Posterior vena cava (tissue), 2 donors: Measurements from ENCODE around the gene GDF15. TPM values are rescaled to one million over a fixed set of nuclear protein-coding genes. Genes with fewer than 3 reads are reported as not detected.

Experiments
- DNase-seq: peaks from one replicate; pipeline ENCODE4 v3.0.0-alpha.2; 2020; ENCODE audit warnings: low spot score
- intact Hi-C, 2 donors: fragments of 100-400 bp; cut with DNase I; formaldehyde crosslinking; loops; one replicate each; pipeline versions ENCODE4 v1.14.1 to v1.14.2; 2022 to 2023
- total RNA-seq, 2 donors: library from RNA; stranded (reverse); fragmentation: NEBNext Ultra II Directional; extraction: Animal tissue kit (Norgen Biotek cat#: 25700); gene quantifications; one replicate each; pipeline ENCODE4 v1.2.1, GENCODE V29; 2021
- donor health status: DM: yes; HTN: yes; CAD: no.
- donor health status: DM: yes; HTN: yes; CAD: no.

GDF15 gene
- total RNA-seq, 2 donors from 2014 or later, result 3.1 to 4.5 TPM

DNA sequence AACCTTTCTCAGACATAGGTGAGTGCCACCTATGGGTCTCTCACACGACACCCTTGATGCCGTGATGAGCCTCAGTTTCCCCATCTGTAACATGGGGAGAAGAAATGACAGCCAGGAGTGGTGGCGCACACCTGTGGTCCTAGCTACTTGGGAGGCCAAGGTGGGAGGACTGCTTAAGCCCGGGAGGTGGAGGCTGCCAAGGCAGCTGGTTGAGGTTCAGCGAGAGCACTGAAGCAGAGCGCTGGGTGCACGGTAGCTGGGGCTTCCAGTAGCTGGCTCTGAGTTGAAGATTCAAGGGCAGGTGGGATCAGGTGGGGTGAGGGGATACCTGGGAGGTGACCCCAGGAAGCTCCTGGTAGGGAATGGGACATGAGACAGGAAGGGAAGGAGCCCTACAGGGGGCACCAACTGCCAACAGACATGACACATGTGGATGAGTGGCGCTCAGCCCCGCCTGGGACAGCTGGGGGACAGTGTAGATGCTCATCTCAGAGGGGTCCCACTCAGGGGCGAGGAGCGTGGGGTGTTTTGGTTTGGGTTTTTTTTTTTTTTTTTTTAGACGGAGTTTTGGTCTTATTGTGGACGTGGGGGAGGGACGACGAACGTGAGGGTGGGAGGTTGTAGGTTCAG, 26.8 kb downstream of the GDF15 start:
- intact Hi-C loops, result loop anchor here (5.0 to 10.0 kb wide), 3 partner anchors 65 to 948 kb away; partner anchors contain the start of genes IQCN (in 1 of the 2) and NXNL1 (in 1 of the 2)
- DNase-seq, result no peak

DNA sequence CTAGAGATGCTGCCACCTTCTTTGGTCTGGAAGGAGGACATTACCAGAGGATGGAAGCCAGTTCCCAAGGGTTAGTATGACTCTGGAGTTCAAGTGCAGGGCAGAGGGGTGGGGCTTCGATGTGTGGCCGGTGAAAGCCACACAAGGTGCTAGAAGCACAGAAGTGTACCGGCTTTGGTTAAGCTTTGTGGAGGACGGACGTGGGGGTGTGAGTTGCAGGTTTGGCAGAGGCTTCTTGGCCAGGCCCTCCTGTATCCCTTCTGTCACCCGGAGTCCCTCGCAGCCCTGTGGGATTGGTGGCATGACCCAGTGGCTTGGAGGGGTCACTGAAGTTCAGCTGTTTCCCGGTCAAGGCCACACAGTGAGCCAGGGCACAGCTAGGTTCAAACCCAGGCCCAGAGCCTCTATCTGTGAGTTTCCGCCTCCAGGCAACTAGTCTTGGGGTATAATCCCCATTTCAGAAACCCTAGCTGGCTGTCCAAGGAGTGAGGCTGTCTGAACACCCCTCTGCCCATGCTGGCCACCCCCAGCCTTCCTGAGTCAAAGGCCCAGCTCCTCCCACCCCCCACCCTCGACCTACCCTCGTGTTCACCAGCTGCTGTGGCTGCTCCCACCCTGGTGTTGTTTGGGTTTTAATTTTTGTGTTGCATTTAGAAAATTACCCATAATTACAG, 28.7 kb downstream of the GDF15 start:
- DNase-seq, result no peak
- intact Hi-C loops, result loop anchor here (5.0 to 10.0 kb wide), 3 partner anchors 67 to 950 kb away; partner anchors contain the start of genes IQCN (in 1 of the 2) and NXNL1 (in 1 of the 2)

DNA sequence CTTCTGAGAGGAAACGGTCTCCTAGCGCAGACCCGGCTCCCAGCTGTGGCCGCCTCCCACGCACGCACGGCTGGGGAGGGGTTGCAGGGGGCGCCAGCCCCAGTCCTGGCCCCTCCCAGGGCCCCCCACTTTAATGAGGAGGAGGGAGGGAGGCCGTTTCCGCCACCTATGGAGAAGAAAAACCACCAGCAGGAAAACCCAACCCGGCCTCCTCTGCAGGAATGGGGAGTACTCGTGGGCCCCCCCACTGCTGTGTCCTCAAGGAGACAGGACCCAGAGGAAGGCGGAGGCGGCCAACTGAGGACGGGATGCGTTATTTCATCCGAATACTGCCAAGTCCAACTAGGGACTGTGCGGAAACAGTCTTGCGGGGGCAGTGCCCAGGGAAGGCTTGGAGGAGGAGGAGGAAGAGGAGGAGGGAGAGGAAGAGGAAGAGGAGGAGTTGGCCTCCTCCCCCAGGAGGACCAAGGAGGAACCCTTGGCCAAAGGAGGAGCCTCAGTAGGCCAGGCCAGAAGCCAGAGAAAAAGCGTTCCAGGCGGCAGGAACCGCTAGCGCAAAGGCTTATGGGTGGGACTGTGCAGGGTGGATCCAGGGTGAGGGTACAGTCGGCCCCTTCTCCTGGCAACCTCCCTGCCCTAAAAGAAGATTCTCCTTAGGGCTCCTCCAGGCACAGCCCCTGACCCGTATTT, 29.4 kb downstream of the GDF15 start:
- DNase-seq, result peak; percentile 94
- intact Hi-C loops, result loop anchor here in 1 of 2 donors (10.0 kb wide), 2 partner anchors 141 to 951 kb away; partner anchors contain the start of genes IQCN and NXNL1

DNA sequence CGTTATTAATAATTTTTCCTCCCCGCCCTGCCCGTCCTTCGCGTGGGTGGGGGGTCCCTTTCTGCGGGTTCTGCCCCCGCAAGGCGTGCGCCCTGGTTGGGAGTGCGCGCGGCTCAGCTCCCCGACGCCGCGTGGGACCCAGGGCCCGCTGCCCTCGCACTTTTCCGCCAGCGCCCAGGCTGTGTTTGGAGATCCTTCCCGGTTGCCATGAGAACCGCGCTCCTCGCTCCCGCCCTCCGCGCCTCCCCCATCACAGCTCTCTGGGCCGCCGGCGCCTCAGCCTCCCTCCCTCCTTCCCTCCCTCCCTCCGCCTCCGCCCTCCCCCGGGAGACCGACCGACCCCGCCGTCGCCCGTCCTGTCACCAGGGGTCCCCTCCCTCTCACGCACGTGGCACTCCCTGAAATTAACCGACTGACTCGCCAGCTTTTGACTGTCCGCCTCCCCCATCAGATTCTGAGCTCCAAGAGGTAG, 30.9 kb downstream of the GDF15 start:
- intact Hi-C loops, result loop anchor here in 1 of 2 donors (10.0 kb wide), 2 partner anchors 142 to 952 kb away; partner anchors contain the start of genes IQCN and NXNL1
- DNase-seq, result peak; percentile 98

DNA sequence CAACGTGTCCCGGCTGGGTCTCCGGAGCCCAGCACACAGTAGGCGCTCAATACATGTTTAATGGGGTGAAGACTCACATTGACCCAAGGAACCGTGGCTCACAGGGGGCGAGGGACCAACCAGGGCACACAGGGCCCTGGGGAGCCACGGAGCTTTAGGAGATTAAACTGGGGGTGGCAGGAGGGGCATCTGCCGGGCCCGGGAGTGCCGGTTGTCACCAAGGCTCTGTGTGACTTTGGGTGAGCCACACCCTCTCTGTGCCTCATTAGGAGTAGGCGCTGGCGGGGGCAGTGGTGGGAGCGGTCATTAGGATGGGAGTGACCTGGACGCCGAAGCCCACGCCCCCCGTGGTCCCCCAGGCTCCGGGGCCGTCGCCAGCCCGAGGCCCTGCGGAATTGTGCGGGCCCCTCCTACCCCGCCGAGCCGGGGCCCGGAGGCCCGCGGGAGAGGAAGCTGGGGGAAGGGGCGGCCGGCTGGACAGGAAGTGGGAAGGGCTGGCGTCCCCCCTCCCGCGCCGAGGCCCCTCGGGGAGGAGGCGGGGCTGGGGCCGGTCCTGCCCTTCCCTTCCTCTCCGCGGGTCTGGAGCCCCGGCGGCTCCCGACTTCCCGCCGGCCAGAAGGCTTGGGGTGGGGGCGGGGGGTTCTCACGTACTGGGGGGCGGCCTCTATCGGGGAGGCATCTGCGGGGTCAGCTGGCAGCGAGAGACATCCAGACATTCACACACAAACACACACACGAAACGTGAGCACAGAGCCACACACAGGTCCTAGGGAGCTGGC, 31.5 kb downstream of the GDF15 start:
- peak; percentile 95 for DNase-seq
- intact Hi-C loops, result loop anchor here in 1 of 2 donors (10.0 kb wide), 2 partner anchors 143 to 953 kb away; partner anchors contain the start of genes IQCN and NXNL1

DNA sequence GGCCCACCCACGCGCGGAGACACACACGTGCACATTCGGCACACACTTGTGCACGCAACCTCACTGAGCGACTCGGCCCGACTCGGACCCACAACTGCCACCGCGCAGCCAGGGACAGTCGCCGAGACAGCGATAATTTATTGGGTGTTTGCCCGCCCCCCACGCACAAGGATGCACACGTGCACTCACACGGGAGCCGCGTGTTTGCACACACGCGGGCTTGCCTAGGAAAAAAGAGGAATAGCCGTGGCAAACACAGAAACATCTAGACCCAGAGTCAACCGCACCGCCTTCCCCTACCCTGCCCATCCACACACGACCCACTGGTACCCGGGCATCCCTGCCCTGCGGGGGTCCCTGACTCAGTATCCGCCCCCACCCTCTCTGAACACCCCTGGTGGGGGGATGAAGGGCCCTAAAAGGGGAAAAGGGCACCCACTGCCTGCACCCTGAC, 32.1 kb downstream of the GDF15 start:
- intact Hi-C loops, result loop anchor here in 1 of 2 donors (10.0 kb wide), 2 partner anchors 143 to 953 kb away; partner anchors contain the start of genes IQCN and NXNL1
- DNase-seq, result no peak

DNA sequence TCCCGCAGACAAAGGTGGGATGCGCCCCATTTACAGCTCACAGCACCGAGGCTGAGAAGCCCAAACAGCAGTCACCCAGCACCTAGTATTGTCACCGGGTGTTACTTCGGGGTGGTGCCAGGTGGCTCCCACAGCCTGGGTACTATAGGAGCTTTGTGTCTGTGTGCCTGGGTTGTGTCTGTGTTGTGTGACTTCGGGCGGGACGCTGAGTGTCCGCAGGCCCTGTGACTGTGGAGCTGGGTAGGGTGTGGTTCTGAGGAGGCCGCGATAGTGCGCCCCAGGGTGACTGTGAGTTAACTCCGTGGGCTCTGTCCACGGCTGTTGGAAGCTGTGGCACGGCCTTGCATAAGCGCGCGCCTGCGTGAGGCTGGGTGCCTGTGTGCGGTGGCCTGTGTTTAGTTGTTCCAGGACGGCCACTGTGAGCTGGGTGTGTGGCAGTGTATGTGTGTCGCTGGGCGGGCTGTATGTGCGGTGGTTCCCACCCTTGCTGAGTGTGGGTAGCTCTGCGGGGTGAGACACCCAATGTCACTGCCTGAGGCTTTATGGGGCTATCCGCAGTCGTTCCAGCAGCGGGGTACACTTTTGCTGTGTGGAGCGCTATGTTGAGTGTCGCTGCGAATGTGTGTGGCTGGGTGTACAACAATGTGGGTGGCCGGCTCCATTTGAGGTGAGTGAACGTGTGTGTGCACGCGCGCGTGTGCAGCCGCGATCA, 32.7 kb downstream of the GDF15 start:
- peak; percentile 87 for DNase-seq
- intact Hi-C loops, result loop anchor here in 1 of 2 donors (10.0 kb wide), 2 partner anchors 144 to 954 kb away; partner anchors contain the start of genes IQCN and NXNL1

DNA sequence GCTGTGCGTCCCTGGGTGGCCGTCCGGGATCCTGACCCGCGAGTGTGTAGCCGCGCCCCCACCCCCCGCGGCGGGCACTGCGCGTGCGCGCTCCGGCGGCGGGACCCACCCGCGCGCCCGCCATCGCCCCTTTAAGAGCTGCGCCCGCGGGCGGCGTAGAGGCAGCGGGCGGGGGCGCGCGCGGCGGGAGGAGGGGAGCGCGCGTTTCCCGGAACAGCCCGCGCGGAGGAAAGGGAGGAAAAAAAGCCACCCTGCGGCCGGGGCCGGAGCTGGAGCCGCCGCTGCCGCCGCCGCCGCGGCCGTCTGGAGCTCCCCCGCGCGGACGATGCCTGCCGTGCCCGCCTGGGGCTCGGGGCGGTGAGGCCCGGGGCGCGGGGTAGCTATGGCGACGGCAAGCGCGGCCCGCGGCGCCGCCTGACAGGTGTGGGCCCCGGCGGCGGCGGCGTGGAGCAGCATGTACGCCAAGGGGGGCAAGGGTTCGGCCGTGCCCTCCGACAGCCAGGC, 33.3 kb downstream of the GDF15 start, which contains the start of gene SSBP4:
SSBP4 (plus strand) TSS at position 204 of the 504 bp plus-strand sequence; CDS start at position 455, 251 bp downstream.
- intact Hi-C loops, result loop anchor here in 1 of 2 donors (10.0 kb wide), 2 partner anchors 144 to 954 kb away; partner anchors contain the start of genes IQCN and NXNL1
- peak; percentile 88 for DNase-seq

DNA sequence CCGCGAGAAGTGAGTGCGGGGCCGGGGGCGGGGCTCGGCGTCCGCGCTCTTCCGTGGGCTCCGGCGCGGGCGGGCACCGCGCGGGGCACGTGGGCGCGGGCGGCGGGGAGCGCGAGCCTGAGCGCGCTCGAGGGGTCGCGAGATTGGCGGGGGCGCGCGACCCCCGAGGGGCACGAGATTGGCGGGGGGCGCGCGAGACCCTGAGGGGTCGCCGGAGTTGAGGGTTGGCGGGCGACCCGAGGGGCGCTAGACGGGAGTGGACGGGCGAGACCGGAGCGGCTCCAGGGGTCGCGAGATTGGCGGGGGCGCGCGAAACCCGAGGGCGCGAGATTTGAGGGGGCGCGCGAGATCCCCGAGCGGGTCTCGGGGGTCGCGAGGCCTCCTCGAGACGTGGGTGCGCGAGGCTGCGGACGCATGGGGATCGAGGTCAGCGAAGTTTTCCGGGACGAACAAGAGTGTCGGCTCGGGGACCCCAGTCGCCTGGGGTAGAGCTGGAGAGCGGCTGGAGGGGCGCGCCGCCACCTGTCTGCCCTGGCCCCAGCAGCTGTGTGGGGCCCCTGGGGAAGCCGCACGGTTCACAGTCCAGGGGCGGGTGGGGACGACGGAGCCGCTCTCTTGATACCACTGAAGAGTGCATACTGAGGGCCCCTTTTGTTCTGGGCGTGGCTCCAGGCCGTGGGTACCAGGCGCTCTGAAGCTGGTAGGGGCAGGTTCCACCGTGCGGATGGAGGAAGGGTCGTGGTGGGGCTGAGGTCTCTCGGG, 33.9 kb downstream of the GDF15 start:
- no peak for DNase-seq
- intact Hi-C loops, result loop anchor here in 1 of 2 donors (10.0 kb wide), 2 partner anchors 145 to 955 kb away; partner anchors contain the start of genes IQCN and NXNL1

DNA sequence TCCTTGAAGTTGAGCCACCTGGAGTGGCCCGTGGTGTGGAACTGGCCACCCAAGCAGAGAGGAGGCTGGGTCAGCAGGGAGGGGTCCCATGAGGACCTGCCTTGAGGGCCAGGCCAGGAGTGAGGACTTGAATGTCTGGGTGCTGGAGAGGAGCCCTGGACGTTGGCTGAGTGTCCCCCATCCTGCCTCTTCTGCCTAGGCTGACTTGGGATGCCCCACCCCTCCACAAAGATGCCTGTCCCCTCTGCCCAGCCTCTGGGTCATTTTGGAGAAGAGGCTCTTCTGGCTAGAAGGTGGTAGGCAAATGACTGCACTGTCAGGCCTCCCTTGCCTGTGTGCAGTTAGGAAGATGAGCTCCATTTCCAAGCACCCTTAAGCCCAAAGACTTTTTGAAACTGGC, 35.0 kb downstream of the GDF15 start:
- intact Hi-C loops, result loop anchor here in 1 of 2 donors (1.0 kb wide), 1 partner anchor 49 kb away; no protein-coding TSS in a partner anchor
- DNase-seq, result no peak

DNA sequence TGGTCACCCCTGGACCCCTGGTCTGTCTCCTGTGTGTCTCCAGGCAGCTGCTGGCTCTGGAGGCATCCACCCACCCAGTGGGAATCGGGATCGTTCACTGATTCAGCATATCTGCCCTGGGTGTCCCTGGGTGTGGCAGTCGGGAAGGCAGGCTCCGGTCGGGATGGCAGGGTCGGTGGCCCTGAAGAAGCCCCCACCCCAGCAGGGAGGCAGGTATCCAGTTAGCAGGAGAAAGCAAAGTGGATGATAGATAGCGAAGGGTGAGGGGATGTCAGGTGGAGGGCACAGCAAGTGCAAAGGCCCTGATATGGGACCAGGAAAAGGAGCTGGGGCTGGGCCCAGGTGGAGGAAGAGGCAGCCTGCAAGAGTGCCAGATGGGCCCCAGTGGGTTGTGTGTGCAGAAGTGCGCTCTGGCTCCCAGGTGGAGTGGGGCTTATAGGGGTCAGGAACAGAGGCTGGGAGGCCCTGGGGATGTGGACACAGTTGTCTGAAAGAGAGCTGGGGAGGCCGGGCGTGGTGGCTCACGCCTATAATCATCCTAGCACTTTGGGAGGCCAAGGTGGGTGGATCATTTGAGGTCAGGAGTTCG, 35.5 kb downstream of the GDF15 start:
- intact Hi-C loops, result loop anchor here in 1 of 2 donors (1.0 kb wide), 1 partner anchor 49 kb away; no protein-coding TSS in a partner anchor
- no peak for DNase-seq

DNA sequence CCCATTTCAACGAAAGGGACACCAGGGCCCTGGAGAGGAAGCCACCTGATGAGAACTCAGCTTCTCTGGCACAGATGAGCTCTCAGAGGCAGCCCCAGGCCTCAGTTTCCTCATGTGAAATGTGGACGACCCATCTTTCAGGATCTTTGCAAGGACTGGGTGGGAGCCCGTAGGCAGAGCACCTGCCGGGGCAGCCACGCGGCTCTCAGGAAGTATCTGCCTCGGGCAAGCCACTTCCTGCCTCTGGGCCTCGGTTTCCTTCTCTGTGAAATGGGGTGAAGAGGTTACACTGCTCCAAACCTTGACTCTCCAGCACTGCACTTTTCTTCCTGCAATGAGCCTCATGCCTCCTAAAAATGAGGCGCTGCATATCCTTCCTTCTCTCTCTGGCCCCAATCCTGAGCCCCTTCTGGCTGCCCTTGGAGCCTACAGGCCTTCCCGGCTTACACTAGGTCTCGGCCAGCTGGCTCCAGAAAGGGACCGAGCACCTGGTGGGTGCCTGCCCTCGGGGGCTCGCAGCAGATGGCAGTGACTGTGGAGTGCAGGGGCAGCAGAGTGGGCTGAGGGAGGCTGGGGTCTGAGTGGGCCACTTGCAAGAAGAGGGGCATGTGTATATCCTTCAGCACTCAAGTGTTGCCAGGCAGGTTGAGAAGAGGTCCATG, 36.7 kb downstream of the GDF15 start:
- DNase-seq, result no peak
- intact Hi-C loops, result no loop called here

DNA sequence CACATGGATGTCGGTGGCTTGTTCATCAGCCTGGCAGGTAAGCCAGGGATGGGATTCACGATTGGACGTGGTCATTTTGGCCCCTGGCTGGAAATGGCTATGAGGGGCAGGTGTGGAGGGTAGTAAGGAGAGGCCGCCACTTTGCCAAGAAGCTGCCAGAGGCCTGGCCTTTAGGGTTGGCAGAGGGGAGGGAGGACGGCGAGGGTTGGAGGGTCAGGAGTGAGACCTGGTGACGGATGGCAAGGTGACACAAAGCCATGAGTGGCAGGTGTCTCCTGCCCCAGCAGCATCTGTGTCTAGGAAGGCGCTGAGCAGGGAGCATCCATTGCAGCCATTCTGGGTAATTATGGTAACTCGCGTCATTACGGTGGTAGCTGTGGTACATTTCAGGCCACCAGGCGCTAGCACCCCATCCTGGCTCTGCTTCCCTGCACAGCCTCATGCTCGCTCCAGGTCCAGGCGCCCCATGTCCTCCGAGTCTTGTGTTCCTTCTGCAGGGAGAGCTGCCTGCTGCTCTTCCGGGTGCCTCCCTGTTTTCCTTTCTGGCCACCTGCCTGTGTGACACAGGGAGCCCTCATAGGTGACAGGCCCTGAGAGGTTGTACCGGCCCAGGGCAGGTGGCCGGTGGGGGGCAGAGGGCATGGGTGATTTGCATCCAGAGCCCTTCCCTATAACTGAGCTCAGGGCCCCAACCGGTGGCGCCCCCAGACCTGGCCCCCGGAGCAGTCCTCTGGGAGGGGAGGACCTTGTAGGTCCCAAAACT, 37.5 kb downstream of the GDF15 start:
- intact Hi-C loops, result no loop called here
- DNase-seq, result no peak

DNA sequence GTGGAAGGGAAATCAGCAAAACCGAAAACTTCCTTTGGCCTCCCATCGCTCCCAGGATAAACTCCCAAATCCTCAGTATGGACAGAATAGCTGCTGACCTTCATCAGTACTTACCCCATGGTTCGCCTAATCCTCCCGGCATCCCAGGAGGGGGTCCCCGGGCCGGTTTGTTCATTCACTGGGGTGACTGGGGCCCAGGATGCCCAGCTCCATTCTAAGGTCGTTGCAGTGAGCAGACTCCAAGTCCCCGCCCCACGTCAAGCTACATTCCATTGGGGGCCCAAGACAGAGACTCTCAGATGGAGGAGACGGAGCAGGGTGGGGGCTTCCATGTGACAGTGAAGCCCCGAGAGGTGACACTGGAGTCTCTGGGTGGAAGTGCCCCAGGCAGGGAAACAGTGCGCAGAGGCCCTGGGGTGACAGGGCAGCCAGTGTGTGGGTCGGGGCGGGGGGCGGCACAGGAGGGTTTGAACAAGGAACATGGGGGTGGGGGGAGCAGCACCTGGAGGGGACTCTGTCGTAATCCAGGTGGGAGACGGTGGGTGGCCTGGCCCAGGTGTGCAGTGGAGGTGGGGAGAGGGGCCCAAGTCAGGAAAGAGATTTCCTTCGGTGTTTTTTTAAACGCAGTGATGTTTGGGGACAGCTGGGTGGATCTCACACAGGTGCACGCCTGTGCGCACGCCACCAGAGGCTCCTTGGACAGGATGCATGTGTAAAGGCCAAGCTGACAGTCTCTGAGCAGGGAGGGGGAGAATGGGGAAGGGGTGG, 38.3 kb downstream of the GDF15 start:
- no peak for DNase-seq
- intact Hi-C loops, result no loop called here
